ENCODE results near the gene STARD9.

DNA sequence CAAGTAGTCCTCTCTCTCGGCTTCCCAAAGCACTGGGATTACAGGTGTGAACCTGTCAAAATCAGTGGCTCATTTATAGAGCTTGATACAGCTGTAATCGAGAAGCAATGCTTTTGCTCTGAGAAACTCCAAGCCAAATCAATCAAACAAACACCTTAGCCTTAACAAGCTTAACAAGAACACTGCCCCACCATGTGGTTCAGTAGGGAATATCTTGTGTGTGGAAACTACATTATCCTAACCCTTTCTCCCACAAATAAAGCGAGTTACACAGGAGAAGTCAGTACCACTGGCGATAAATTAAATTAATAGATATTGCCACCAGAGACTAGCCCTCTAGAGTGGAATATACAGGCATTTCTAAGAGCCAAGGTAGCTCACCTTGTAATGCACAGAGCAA lies 147.7 kb downstream of the STARD9 start:
- TF ChIP-seq, protein P1, sequence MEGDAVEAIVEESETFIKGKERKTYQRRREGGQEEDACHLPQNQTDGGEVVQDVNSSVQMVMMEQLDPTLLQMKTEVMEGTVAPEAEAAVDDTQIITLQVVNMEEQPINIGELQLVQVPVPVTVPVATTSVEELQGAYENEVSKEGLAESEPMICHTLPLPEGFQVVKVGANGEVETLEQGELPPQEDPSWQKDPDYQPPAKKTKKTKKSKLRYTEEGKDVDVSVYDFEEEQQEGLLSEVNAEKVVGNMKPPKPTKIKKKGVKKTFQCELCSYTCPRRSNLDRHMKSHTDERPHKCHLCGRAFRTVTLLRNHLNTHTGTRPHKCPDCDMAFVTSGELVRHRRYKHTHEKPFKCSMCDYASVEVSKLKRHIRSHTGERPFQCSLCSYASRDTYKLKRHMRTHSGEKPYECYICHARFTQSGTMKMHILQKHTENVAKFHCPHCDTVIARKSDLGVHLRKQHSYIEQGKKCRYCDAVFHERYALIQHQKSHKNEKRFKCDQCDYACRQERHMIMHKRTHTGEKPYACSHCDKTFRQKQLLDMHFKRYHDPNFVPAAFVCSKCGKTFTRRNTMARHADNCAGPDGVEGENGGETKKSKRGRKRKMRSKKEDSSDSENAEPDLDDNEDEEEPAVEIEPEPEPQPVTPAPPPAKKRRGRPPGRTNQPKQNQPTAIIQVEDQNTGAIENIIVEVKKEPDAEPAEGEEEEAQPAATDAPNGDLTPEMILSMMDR (IDR thresholded peaks at IDR 0.05; ENCODE audit: insufficient read depth, low read depth, low read length) = peak; percentile 5
- TF ChIP-seq EZH2 (IDR thresholded peaks at IDR 0.05; ENCODE audit: insufficient read depth, low read length) = no peak
